Thoracic aorta (tissue), 2 donors: Measurements from ENCODE around the gene GMDS. TPM values are rescaled to one million over a fixed set of nuclear protein-coding genes. Genes with fewer than 3 reads are reported as not detected.

Source experiments
- ATAC-seq: fragments of 150-250 bp; one replicate; pipeline ENCODE4 v1.8.0; 2017; ENCODE audit warnings: low read depth; ENCODE audit not compliant: insufficient number of reproducible peaks, low FRiP score
- DNase-seq: peaks from one replicate; pipeline ENCODE4 v3.0.0-alpha.2; 2020; ENCODE audit warnings: low spot score
- H3K27ac ChIP-seq, 2 donors: fragments of 200-600 bp; sonication (generic); 1 replicate in 1 of 2; 2 replicates in 1 of 2; pipeline ENCODE4 v1.5.1; 2016; ENCODE audit warnings: mild to moderate bottlenecking in 2 of 2, moderate library complexity in 2 of 2
- H3K27me3 ChIP-seq: fragments of 200-600 bp; sonication (generic); replicated peaks from 2 replicates; pipeline ENCODE4 v1.6.0; 2016; ENCODE audit warnings: mild to moderate bottlenecking; ENCODE audit not compliant: insufficient read depth
- H3K36me3 ChIP-seq: fragments of 200-600 bp; sonication (generic); one replicate; pipeline ENCODE4 v1.5.1; 2016
- H3K4me1 ChIP-seq, 2 donors: fragments of 200-600 bp; sonication (generic); 1 replicate in 1 of 2; 2 replicates in 1 of 2; pipeline versions ENCODE4 v1.5.1 to v1.6.0; 2016; ENCODE audit warnings: low read depth in 2 of 2, mild to moderate bottlenecking in 1 of 2; ENCODE audit not compliant: control insufficient read depth in 1 of 2
- H3K4me3 ChIP-seq: fragments of 200-600 bp; sonication (generic); 2 replicates; pipeline ENCODE4 v1.5.1; 2016; ENCODE audit warnings: mild to moderate bottlenecking
- H3K9me3 ChIP-seq: fragments of 200-600 bp; sonication (generic); 2 replicates; pipeline ENCODE4 v1.5.1; 2016
- total RNA-seq, 2 donors: library from RNA; depleted of rRNA; stranded (reverse); fragments of >200 nt; gene quantifications; one replicate each; pipeline versions ENCODE4 v1.1.0 to v1.2.3, GENCODE V29; 2016
- TF ChIP-seq, protein P1 (sequence below): fragments of 200-600 bp; sonication (generic); IDR thresholded peaks from one replicate; pipeline ENCODE4 v1.5.1; 2019; ENCODE audit warnings: antibody characterized with exemption

GMDS gene
- total RNA-seq, 2 donors from 2014 or later: 87.8 to 87.9 TPM

DNA sequence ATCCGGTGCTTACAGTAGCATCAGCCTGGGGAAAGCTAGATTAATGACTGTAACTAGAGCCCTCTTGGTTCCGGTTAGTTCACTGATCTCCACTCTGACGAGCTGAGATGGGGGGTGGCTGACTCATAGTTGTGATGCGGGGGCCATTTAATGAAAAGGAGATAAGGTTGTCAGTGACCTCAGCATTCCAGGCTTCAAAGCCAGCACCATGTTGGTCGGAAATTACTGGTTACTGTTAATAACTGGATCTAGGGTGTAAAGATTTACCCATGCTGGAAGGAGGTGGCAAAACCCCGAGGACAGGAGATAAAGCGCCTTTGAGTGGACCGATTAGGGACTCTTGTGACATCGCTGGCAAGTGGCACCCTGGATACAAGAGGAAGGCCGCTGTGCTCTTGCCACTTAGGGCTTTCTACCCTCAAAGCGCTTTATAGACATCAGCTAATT is 614.6 kb downstream of the GMDS start:
- TF ChIP-seq, protein P1, sequence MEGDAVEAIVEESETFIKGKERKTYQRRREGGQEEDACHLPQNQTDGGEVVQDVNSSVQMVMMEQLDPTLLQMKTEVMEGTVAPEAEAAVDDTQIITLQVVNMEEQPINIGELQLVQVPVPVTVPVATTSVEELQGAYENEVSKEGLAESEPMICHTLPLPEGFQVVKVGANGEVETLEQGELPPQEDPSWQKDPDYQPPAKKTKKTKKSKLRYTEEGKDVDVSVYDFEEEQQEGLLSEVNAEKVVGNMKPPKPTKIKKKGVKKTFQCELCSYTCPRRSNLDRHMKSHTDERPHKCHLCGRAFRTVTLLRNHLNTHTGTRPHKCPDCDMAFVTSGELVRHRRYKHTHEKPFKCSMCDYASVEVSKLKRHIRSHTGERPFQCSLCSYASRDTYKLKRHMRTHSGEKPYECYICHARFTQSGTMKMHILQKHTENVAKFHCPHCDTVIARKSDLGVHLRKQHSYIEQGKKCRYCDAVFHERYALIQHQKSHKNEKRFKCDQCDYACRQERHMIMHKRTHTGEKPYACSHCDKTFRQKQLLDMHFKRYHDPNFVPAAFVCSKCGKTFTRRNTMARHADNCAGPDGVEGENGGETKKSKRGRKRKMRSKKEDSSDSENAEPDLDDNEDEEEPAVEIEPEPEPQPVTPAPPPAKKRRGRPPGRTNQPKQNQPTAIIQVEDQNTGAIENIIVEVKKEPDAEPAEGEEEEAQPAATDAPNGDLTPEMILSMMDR: no peak
- no peaks in the 10 kb centered on the region for H3K27me3 ChIP-seq

DNA sequence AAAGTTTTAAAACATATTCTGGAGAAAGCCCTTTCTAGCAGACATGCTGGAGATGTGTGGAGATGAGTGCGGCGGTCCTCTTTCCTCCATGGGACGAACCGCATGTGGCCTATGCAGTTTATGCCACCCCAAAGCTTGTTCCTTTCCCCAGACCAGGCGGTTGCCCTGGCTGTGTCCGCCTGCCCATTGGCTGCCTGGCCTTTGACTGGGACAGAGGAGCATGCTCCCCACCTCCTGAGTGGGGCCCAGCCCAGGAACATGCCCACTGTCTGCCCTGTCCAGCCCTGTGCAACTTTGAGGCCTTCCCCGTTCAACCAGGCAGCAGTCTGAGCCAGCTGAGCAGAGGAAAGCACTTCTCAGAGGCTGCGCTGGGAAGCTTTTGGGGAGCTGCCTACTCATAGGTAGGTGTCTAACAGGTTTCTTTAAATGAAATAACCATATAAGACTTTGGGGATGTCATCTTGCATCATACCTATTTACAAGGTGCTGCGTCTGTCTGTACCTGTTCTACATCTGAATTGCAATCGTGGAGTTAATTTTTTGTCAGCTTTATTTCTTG is 615.1 kb downstream of the GMDS start:
- ATAC-seq (no peak), DNase-seq (no peak)
- H3K4me1 ChIP-seq: peaks cover 10 to 63% of the 10 kb centered on the region in 2 donors
- H3K27me3 ChIP-seq: no peaks in the 10 kb centered on the region
- peak overlapping the region in 1 of 2 donors; percentile 21 for H3K27ac ChIP-seq
- TF ChIP-seq, protein P1: no peak
- H3K4me3 ChIP-seq: no peak overlapping the region
- H3K36me3 ChIP-seq: no peaks in the 10 kb centered on the region
- no peaks in the 10 kb centered on the region for H3K9me3 ChIP-seq

More for the DNA sequence above, 614.6 kb downstream of the GMDS start:
- ATAC-seq (no peak), DNase-seq (no peak)
- H3K4me1 ChIP-seq: peaks cover 10 to 68% of the 10 kb centered on the region in 2 donors
- H3K9me3 ChIP-seq: no peaks in the 10 kb centered on the region
- H3K27ac ChIP-seq: peak overlapping the region in 1 of 2 donors; percentile 21
- H3K36me3 ChIP-seq: no peaks in the 10 kb centered on the region
- H3K4me3 ChIP-seq: no peak overlapping the region

DNA sequence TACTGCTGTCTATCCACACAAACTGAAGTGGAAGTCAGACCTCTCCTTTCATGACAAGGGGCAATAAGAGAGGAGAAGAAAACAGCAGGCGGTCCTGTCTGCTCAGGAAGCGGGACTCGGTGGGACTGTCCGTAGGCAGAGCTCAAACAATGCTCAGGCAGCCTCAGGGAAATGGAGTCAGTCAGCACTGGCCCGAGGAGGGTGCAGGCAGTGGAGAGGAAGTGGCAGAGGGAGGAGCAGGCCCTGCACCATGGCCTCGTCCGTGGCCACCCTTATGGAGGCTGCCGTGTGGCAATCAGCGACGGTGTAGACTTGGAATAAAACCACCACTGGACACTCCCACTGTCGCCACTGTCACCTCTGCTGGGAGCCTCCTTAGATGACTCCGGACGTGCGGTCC is 616.1 kb downstream of the GMDS start:
- H3K4me1 ChIP-seq: peaks cover 10 to 53% of the 10 kb centered on the region in 2 donors
- no peaks in the 10 kb centered on the region for H3K27me3 ChIP-seq
- no peaks in the 10 kb centered on the region for H3K36me3 ChIP-seq
- ATAC-seq (no peak), DNase-seq (no peak)
- peak overlapping the region; percentile 97 to 98 for H3K27ac ChIP-seq
- TF ChIP-seq, protein P1: no peak
- H3K9me3 ChIP-seq: no peaks in the 10 kb centered on the region
- peak overlapping the region; percentile 81 for H3K4me3 ChIP-seq

DNA sequence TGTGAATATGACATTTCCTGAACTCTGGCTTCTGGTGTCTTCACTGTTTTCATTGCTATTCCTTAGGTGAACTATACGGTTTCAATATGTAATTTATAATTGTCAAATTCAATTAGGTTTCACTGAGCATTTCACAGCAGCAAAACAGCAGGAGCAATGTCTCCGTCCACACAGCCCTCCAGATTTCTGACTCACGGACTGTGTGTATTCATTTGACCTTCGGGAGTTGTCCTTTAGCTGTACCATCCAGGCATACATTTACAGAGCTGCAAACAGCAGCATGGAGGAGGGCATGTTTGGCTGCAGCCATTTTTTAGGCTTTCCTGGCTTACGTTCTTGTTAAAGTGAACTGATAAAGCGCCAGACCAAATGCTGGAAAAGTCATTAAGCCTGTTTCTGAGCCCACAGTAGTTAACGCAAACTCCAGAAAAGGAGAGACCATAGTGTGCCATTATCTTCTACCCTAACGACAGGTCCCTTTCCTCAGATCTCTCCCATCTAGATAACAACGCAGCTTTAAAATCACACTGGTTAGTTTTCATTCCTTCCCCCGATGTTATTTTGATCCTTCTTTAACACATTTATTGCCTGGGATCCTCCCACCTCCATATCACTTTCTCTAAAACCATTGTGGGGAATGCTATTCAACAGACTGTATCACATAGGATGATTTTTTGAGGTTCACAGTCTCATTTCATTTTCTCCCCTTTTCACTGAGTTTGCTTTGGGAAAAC is 617.4 kb downstream of the GMDS start:
- DNase-seq: no peak
- Histone ChIP-seq H3K4me1 (peaks cover 10 to 51% of the 10 kb centered on the region in 2 donors), H3K4me3 (peak overlapping the region; percentile 81), H3K27ac (peak overlapping the region; percentile 97 to 98), H3K9me3 (no peaks in the 10 kb centered on the region), H3K36me3 (no peaks in the 10 kb centered on the region), H3K27me3 (no peaks in the 10 kb centered on the region)
- TF ChIP-seq, protein P1: no peak
- no peak for ATAC-seq

DNA sequence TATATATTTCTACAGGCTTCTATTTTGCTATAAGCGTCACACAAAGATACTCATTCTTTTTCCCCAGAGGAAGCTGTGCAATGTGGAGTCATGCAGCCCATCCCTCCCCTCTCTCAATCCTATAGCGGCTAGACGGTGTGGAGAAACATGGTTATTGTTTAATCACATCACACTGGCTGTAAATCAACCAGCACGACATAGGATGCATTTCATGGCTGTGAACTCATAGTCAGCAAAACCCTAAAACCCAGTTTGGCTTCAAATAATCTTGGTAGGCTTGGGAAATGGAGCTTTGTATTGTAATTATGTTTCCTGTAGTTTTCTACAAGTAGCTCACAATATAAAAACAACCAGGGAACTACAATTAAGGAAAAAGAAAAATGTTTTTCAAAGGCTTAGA is 618.9 kb downstream of the GMDS start:
- Histone ChIP-seq H3K4me1 (peaks cover 10 to 66% of the 10 kb centered on the region in 2 donors), H3K27me3 (no peaks in the 10 kb centered on the region), H3K4me3 (peak overlapping the region; percentile 81), H3K27ac (peak overlapping the region; percentile 97 to 98), H3K36me3 (no peaks in the 10 kb centered on the region), H3K9me3 (no peaks in the 10 kb centered on the region)
- ATAC-seq (no peak), DNase-seq (no peak)
- TF ChIP-seq, protein P1: no peak
